Left forelimb (tissue), 1 donor: ENCODE data around the gene LMX1A.

Experiments used
- DNase-seq: peaks from one replicate; pipeline ENCODE4 v3.0.0-alpha.2; 2018; ENCODE audit warnings: low spot score

The LMX1A gene

GRCh38 chr1:165265196-165265838 is 91.2 kb downstream of the LMX1A start:
- no peak for DNase-seq

GRCh38 chr1:165259706-165260428 is 96.6 kb downstream of the LMX1A start:
- no peak for DNase-seq

DNA sequence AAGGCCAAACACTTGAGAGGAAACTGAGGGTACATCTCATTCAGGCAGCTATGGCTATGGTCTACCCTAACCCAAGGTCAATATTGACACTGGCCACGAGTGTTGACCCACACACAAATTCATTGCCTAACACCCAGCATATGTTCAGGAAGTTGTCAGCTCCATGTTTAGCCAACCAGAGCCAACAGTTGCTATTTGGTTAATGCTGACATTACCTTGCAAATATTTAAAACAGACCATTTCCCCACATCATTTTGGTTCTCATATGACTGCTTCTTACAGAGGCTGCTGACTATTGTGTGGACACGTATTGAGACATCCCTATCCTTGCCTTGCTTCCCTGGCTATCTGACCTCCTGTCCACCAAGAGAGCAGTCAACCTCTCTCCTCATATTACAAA is 97.3 kb downstream of the LMX1A start:
- no peak for DNase-seq

DNA sequence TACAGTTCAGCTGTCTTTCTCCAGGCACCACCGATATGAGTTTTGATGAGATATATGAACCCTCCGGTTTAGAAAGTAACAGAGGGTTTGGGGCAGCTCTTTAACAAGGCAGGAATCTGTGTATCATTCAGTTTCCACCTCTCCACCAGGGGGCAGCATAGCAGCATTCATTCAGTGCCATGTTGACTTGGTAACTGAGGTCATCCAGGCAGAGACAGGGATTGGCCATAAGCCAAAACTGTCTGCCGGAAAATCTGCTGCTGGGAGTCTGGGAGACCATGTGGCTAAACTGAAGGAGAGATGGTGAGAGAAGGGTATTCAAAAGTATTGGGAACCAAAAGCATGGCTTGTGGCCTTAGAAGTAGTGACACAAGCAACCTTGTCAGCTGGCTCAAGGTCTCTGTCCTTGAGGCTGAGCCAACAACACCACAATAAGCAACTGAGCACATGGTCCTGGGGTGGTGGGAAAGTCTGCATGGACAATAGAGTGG is 98.5 kb downstream of the LMX1A start:
- no peak for DNase-seq

- DNase-seq = no peak
These were observed 101.5 kb downstream of the LMX1A start for GRCh38 chr1:165254896-165255625.

DNA sequence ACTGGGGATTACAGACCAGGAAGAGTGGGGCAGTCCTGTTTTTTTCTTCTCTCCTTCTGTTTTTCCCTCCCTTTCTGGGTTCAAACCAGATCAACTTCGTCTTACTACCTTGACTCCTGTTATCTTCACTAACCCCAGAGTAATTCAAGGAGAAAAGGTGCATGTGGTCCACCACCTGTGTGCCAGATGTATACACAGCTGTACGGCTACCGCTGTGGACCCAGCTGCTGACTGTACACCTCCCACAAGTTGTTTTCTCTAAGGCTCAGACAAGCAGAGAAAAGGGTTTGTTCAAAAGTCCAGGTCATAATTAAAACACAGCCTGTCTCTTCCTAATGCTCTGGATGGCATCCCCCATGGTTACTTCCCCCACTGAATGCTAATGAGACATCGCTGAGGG is 102.1 kb downstream of the LMX1A start:
- no peak for DNase-seq

DNA sequence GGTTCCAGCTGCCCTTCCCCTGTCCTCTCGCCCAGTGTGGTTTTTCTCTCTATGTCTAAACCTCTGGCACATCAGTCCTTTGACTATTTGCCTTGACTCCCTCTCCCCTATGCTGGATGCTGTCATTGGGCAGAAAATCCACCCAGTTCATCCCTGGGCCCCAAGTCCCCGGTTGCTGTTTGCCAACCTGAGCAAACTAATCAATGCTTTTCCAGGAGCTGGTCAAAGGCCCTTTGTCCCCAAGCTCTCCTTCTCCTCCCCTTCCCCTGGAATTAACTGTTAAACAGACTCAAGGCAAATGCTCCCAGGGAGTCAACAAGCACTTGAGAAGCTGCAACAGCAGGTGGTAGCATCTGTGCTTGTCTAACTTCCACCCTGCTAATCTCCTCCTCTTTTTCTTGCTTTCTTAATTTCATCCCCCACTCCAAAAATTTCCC is 102.7 kb downstream of the LMX1A start:
- no peak for DNase-seq

GRCh38 chr1:165248969-165249571 is 107.4 kb downstream of the LMX1A start:
- DNase-seq = no peak

DNA sequence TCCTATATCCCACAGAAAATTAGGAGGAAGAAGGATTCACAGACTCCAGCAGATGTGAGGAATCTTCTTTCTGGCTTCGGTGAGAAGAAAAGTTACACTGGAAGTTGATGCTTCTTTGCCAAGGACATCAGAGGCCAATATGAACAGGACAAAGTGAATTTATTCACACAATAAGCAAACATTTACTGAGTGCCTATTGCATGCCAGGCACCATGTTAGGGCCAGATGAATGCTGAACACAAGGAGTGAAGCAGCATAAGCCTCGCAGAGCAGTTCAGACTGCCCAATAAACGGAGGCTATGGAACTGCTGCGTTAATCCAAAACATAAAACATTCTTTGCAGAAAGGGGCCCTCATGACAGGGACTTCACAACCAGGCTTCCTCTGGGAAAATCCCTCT is 114.6 kb downstream of the LMX1A start:
- no peak for DNase-seq

- DNase-seq = no peak
These were observed 115.2 kb downstream of the LMX1A start for GRCh38 chr1:165241321-165241720.

DNA sequence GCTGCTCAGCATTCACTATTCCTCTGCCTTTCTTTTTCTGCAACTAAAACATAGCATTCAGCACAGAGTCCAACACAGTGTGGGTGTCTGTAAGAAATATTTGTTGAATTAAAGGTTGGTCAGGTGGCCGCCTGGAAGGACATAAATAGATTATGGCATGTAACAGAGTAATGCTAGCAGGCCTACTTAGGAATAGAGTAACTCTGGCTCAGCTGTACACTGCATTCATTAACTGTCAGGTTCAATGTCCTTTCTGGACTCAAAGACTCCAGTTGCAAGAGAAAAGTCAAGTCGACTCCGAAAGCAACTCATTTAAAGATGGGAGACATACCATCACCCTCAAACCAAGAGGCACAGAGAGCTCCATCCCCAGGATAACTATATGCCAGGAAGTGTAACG is 116.0 kb downstream of the LMX1A start:
- DNase-seq = no peak

- DNase-seq = no peak
These were observed 116.6 kb downstream of the LMX1A start for GRCh38 chr1:165239873-165240272.

- no peak for DNase-seq
These were observed 120.7 kb downstream of the LMX1A start for GRCh38 chr1:165235777-165236291.

GRCh38 chr1:165235155-165235776 is 121.2 kb downstream of the LMX1A start:
- DNase-seq = no peak

DNA sequence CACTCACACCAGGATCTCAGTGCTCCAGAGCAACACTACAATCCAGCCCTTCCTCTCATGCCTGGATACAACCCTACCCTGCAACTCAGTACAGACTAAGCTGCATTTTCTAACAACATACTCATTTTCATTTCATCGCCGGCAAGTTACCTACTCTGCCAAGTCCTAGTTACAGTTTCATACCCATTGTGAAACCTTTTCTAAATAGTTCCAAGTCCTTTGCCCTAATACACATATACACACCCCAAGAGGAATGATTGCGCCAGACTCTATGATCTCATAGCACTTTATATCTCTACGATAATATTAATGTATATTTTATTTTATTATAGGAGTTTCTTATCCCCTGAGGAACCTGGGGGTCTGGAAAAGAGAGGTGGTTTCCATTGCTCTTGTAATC is 122.4 kb downstream of the LMX1A start:
- DNase-seq = no peak

GRCh38 chr1:165228676-165229075 is 127.8 kb downstream of the LMX1A start:
- no peak for DNase-seq

DNA sequence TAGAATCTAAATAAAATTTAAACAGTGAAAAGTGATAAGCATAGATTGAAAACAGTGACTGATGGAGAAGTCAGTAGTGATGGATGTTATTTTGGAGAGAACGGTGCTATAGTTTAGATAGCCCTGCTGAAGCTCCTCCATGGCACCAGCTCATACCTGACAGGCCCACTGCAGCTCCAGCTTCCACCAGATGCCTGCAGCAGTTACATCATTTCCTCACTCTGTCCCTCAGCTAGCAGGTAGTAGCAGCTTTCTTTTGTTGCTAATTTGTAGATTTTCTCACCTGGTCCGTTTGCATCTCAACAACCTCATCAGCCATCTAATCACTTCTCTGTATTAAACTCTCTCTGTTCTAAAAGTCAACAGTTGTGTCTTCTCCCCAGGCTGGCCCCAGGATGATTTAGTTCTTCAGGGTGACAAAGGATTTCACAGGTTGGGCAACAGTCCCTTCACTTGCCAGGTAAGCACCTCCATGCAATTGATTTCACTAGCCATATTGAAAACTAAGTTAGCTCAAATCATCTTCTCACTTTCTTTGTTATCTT is 128.3 kb downstream of the LMX1A start:
- DNase-seq = no peak

DNA sequence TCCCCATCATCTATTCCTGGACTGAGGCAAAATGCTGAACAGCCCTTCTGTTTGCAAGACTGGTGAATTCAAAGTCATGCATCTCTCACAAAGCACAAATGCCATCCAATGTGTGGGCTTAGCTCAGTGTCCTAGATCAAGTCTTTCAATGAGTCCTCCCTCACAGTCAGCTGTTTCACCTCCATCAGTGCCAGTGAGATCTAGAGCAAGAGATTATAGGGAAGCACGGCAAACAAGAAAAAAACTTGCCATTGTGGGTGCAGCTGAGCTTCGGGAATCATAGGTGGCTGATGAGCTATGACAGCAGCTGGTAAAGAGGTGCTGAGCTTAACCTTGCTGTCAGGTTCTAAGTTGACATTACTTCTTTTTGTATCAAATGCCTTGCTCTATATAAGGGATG is 130.2 kb downstream of the LMX1A start:
- no peak for DNase-seq

DNA sequence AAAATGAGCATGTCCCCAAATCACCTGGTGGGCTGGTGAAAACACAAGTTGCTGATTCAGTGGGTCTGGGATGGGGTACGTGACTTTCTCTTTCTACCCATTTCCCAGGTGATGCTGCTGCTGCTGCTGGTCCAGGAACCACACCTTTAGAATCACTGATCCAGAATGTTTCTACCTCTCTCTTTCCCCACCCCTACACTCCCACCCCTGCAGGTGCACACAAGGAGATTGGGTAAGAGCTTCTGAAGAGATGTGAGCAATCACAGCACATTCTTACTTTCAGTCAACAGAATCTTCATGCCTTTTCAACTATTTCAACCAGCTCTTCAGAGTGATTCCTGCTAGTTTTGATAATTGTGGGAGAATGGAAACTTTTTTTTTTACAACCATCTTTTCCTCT is 130.9 kb downstream of the LMX1A start:
- DNase-seq = no peak

DNA sequence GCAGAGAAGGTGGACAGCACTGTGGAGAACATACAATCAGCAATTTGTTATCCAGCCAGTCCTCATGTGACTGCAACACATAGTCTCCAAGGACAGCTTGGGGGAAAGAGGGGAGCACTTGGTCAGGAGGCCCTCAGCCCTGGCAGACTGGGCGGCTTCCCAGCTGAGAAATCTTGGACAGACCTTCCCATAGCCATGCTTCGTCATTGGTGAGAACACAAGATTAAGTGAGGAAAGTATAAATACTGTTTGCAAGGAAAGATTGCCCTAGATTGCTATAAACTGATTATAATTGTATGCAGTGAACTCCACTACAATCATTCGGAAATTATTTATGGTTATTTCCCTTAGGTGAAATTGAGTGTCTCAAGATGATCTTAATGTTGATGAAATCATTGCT is 131.5 kb downstream of the LMX1A start:
- DNase-seq = no peak

GRCh38 chr1:165224504-165224903 is 132.0 kb downstream of the LMX1A start:
- no peak for DNase-seq

- no peak for DNase-seq
These were observed 133.9 kb downstream of the LMX1A start for GRCh38 chr1:165222580-165222979.
